Fibroblast of skin of abdomen (primary cell): ENCODE measurements around the gene BICDL2.
A peak's percentile ranks its signal among the peaks of the same experiment; 100 is the strongest.
"Not testable (repeated sequence)": the region's sequence is repeated elsewhere in the genome, so short reads cannot be mapped to it uniquely, and the experiment has no call there.

ENCODE experiments used
- DNase-seq: peaks from one replicate; pipeline ENCODE4 v3.0.0-alpha.2; 2013

The BICDL2 gene

GRCh38 chr16:3065069-3065741 is 28.5 kb upstream of the BICDL2 start, which contains the start of gene IL32:
IL32 (plus strand) TSS chr16:3065640; CDS start chr16:3065812, 172 bp downstream.
- peak; percentile 78 for DNase-seq

GRCh38 chr16:3063625-3064386 is 27.1 kb upstream of the BICDL2 start:
- DNase-seq: peak; percentile 9

- no peak for DNase-seq
These were observed 25.8 kb upstream of the BICDL2 start for GRCh38 chr16:3062553-3062952.

GRCh38 chr16:3060339-3061127 is 23.8 kb upstream of the BICDL2 start:
- no peak for DNase-seq

- no peak for DNase-seq
These were observed 23.0 kb upstream of the BICDL2 start for GRCh38 chr16:3059723-3060242.

GRCh38 chr16:3059041-3059722 is 22.4 kb upstream of the BICDL2 start:
- peak; percentile 87 for DNase-seq

GRCh38 chr16:3058139-3059030 is 21.6 kb upstream of the BICDL2 start:
- peak; percentile 29 for DNase-seq

GRCh38 chr16:3057181-3058138 is 20.7 kb upstream of the BICDL2 start:
- DNase-seq: no peak

- DNase-seq: no peak
These were observed 19.8 kb upstream of the BICDL2 start for GRCh38 chr16:3056336-3057180.

- DNase-seq: not testable (repeated sequence)
These were observed 19.0 kb upstream of the BICDL2 start for GRCh38 chr16:3055734-3056115.

GRCh38 chr16:3054965-3055733 is 18.4 kb upstream of the BICDL2 start:
- DNase-seq: no peak

GRCh38 chr16:3053330-3053710 is 16.6 kb upstream of the BICDL2 start:
- not testable (repeated sequence) for DNase-seq

GRCh38 chr16:3052571-3053329 is 16.0 kb upstream of the BICDL2 start:
- DNase-seq: not testable (repeated sequence)

- DNase-seq: no peak
These were observed 14.8 kb upstream of the BICDL2 start for GRCh38 chr16:3051494-3051893.

- DNase-seq: no peak
These were observed 14.3 kb upstream of the BICDL2 start for GRCh38 chr16:3051009-3051408.

- DNase-seq: no peak
These were observed 13.7 kb upstream of the BICDL2 start for GRCh38 chr16:3050487-3050886.

GRCh38 chr16:3049921-3050481 is 13.3 kb upstream of the BICDL2 start:
- no peak for DNase-seq
